ENCODE results near the gene GALNT11. TPM values are rescaled to one million over a fixed set of nuclear protein-coding genes. Genes with fewer than 3 reads are reported as not detected.
"Not testable (repeated sequence)": the region's sequence is repeated elsewhere in the genome, so short reads cannot be mapped to it uniquely, and the experiment has no call there.

The GALNT11 gene
- total RNA-seq, 1 donor: 15.3 TPM

DNA sequence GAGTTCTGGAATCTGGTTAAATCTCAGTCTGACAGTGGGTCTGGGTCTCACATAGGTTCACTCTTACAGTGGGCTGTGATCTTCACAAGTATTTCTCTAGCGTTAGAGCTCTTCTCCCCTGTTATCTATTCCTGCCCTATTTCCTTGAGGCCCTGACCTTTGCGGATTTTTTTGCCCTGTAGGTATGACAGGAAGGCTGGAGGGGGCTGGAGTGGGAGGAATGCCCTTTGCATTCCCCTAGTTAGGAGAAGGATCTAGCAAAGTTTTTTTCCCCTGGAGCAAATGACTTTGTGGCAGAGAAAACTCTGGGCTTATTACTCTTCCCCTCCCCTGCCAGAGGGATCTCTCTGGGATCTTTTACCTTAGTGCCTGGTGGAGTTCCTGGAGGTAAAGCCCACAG is 49.2 kb downstream of the GALNT11 start:
- no peak for DNase-seq (ENCODE audit: low read depth in 2 of 3, low spot score in 2 of 3)

DNA sequence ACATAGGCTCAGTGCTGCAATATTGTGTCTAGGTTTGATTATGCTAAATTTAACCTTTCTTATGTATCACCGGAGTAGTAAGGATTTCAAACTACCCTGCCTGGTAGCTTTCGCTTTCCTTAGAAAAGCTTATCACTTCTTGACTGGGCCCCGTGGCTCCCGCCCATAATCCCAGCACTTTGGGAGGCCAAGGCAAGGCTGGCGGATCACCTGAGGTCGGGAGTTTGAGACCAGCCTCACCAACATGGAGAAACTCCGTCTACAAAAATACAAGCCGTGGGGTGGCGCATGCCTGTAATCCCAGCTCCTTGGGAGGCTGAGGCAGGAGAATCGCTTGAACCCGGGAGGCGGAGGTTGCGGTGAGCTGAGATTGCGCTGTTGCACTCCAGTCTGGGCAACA is 49.9 kb downstream of the GALNT11 start:
- not testable (repeated sequence) for DNase-seq (ENCODE audit: low read depth in 2 of 3, low spot score in 2 of 3)

GRCh38 chr7:152076324-152076821 is 50.9 kb downstream of the GALNT11 start:
- DNase-seq (ENCODE audit: low read depth in 2 of 3, low spot score in 2 of 3): peak in 2 of 3 donors; percentile 3 to 18

- DNase-seq (ENCODE audit: low read depth in 2 of 3, low spot score in 2 of 3): no peak
These were observed 51.8 kb downstream of the GALNT11 start for GRCh38 chr7:152076940-152077933.

- no peak for DNase-seq (ENCODE audit: low read depth in 2 of 3, low spot score in 2 of 3)
These were observed 52.6 kb downstream of the GALNT11 start for GRCh38 chr7:152078025-152078424.

DNA sequence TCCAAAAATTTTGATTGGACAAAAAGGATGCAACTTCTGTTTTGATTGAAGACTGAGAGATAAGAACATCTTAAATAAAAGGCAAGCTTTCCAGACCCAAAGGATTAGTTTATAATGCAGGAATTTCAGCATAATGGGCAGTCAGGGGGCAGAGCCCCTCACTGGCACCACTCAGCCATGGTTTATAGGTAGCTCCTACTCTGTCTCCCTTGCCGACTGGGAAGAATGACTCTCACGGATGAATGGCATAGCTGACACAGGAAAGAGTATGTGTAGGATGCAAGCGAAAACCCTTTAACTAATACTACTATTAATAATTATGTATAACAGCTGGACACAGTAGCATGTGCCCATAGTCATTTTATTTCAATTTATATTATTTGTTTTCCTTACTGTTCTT is 53.3 kb downstream of the GALNT11 start:
- DNase-seq (ENCODE audit: low read depth in 2 of 3, low spot score in 2 of 3): no peak

GRCh38 chr7:152081088-152081487 is 55.6 kb downstream of the GALNT11 start:
- no peak for DNase-seq (ENCODE audit: low read depth in 2 of 3, low spot score in 2 of 3)

- not testable (repeated sequence) for DNase-seq (ENCODE audit: low read depth in 2 of 3, low spot score in 2 of 3)
These were observed 56.7 kb downstream of the GALNT11 start for GRCh38 chr7:152082073-152082721.

DNA sequence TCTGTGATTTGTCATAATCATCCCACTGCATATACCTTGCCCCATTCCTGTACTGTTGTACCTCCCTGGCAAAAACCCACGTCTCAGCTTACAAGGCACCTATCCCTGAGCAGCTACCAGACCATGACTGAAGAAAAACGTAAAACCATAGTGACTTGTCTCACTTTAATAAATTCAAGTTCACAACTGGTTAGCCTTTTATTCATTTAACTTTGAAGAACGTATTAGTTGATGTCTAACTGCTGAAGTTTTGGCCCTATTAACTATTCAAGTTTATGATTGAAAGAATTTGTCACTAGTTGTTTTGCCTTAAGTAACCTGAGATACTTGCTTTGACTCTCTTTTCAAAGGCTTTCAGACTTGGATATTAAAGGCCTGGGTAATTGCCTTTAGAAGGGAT is 59.7 kb downstream of the GALNT11 start:
- DNase-seq (ENCODE audit: low read depth in 2 of 3, low spot score in 2 of 3): no peak

DNA sequence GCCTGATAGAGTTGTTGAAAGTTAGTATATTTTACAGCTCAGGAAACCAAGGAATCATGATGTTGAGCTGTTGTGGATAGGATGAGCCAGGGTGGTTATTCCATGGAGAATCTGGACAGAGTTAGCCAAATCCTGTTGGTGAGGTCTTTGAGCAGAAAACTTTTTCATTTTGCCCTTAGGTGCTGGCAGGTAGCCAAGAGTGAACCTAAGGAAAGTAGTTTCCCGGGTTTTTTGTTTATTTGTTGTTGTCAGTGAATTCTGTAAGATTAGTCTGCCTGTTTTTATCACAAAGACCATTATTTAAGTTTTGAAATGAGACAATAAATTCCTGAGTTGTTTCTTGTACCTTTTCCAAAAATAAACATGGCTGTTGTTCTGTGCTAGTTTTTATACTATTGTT is 61.0 kb downstream of the GALNT11 start:
- no peak for DNase-seq (ENCODE audit: low read depth in 2 of 3, low spot score in 2 of 3)

DNA sequence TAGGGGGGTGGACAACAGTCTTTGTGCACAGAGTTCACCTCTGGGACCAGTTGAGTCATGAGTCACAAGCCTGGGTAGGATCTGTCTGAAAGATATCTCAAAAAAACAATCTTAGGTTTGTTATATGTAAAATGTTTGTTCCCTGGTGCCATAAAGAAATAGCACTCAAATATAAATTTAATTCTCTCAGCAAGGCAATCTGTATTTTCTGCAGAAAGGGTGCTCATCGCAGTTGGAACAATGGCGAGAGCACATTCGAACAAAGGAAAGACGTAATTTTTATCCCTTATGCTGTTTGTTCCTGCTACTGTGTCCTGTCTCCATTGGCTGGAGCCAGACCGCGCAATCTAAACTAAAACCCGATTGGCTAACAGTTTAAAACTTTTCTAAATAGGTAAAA is 63.7 kb downstream of the GALNT11 start:
- no peak for DNase-seq (ENCODE audit: low read depth in 2 of 3, low spot score in 2 of 3)

DNA sequence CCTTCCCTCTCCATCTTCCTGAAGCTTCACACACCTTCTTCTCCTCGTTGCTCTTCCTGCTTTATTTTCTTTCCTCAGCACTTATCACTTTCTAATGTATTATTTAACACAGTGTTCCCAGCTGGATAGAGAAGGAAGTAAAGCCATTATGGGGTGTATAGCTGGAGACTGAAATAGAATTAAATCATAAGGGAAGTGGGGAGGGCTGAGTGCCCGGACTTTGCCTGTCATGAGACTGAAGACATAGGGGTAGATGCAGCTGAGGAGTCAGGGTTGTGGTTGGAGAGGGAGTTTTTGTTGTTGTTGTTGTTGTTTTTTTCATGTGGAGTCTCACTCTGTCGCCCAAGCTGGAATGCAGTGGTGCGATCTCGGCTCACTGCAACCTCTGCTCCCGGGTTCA is 65.3 kb downstream of the GALNT11 start:
- no peak for DNase-seq (ENCODE audit: low read depth in 2 of 3, low spot score in 2 of 3)

DNA sequence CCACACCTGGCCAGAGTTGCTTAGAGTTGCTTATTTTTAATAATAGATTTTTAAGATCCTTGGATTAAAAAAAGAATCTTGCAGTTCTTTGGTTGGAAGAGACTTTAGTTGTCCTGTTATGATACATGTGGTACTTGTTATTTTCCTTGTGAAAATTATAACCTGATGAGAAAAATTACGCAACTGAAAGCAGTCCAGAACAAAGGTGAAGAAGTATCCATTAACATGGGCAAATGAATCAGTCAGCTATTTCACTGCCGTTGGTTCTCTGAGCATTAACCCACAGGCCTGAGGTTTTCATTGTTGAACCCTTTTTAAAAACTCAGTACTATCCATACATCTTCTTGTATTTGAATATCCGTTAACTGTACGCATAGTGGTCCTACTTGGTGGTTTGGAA is 68.2 kb downstream of the GALNT11 start:
- no peak for DNase-seq (ENCODE audit: low read depth in 2 of 3, low spot score in 2 of 3)

- DNase-seq (ENCODE audit: low read depth in 2 of 3, low spot score in 2 of 3): no peak
These were observed 70.3 kb downstream of the GALNT11 start for GRCh38 chr7:152095771-152096170.

DNA sequence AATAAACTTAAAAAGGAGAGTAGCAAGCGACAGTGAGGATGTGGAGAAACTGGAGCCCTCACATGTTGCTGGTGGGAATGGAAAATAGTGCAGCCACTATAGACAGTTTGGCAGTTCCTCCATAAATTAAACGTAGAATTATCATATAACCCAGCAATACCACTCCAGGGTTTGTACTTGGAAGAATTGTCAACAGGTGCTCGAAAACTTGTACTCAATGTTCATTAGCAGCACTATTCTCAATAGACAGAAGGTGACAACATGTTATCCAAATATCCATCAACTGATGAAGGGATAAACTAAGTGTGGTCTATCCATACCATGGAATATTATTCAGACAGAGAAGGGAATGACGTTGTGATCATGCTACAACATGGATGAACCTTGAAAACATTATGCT is 71.9 kb downstream of the GALNT11 start:
- DNase-seq (ENCODE audit: low read depth in 2 of 3, low spot score in 2 of 3): no peak

DNA sequence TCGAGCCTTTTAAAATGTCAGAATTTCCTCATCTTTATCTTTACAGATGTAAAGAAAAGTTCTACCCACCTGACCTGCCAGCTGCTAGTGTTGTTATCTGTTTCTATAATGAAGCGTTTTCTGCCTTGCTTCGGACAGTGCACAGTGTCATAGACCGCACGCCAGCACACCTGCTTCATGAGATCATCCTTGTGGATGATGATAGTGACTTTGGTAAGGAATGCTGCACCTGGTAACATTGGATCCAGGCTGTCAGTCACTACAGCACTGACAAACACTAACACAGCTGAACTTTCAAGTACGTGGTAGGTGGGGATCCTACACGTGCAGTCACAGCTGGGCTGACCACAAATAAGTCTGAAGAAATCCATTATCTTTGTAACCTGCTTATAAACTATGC is 77.6 kb downstream of the GALNT11 start:
- no peak for DNase-seq (ENCODE audit: low read depth in 2 of 3, low spot score in 2 of 3)

DNA sequence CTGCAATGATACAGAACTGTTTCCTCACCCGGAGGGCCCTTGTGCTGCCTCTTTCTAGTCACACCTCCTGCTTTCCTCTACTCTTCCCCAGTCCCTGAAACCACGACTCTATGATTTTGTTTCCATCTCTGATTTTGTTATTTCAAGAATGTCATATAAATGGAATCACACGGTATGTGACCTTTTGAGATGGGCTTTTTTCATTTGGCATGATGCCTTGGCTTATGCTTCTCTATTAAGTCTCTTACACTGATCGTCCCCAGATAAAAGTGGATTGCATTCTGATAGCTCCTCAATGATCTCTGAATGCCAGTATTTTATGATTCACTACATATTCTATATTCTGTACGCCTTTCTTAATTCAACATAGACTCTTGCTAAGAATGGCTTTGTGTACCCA is 78.2 kb downstream of the GALNT11 start:
- no peak for DNase-seq (ENCODE audit: low read depth in 2 of 3, low spot score in 2 of 3)

DNA sequence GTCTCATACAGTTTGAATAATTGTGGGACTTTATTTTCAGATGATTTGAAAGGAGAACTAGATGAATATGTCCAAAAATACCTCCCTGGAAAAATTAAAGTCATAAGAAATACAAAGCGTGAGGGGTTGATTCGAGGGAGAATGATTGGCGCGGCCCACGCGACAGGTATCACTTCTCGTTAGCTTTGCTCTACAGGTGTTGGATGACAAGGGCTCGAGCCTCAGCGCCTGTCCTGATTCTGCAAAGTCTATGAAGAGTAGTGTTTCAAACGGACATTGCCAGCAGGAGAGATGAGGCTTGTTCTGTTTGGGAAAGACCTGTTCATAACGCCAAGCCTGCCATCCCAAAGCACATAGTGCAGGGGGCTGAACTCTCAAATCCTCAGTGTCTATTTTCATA is 79.7 kb downstream of the GALNT11 start:
- DNase-seq (ENCODE audit: low read depth in 2 of 3, low spot score in 2 of 3): no peak

DNA sequence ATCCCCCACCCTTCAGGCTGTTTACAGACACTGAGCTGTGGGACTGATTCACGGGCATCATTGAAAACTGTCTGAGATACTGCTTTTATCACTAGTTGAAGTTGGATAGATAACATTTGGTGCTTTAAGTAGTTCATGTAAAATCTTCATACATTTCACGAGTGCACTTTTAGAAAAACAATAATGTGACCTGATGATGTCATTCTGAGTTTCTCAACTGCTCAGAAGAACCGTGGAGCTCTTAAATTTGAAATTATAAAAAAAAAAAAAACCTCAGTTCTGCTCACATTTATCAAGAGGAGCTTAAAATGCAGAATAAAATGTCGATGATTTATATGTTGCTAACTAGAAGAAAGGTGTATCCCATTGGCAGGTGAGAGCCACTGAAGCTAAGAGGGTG is 81.5 kb downstream of the GALNT11 start:
- DNase-seq (ENCODE audit: low read depth in 2 of 3, low spot score in 2 of 3): no peak

DNA sequence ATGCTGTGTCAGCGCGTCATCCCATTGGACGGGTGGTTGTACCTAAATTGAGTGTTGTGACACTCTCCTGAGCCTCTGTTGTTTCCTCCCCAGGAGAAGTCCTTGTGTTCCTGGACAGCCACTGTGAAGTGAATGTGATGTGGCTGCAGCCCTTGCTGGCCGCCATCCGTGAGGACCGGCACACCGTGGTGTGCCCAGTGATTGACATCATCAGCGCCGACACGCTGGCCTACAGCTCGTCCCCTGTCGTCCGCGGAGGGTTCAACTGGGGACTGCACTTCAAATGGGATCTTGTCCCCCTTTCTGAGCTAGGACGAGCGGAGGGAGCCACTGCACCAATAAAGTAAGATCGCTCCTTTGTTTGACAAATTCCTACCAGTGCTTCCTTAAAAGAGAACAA is 82.5 kb downstream of the GALNT11 start:
- DNase-seq (ENCODE audit: low read depth in 2 of 3, low spot score in 2 of 3): no peak

- DNase-seq (ENCODE audit: low read depth in 2 of 3, low spot score in 2 of 3): no peak
These were observed 82.9 kb downstream of the GALNT11 start for GRCh38 chr7:152108359-152108758.

GRCh38 chr7:152112829-152113228 is 87.4 kb downstream of the GALNT11 start:
- no peak for DNase-seq (ENCODE audit: low read depth in 2 of 3, low spot score in 2 of 3)
